ENCODE results near the gene CNNM2.
"Not testable (repeated sequence)": the region's sequence is repeated elsewhere in the genome, so short reads cannot be mapped to it uniquely, and the experiment has no call there.

Gene CNNM2

GRCh38 chr10:102970562-102971340 is 52.7 kb downstream of the CNNM2 start:
- no peak for DNase-seq

DNA sequence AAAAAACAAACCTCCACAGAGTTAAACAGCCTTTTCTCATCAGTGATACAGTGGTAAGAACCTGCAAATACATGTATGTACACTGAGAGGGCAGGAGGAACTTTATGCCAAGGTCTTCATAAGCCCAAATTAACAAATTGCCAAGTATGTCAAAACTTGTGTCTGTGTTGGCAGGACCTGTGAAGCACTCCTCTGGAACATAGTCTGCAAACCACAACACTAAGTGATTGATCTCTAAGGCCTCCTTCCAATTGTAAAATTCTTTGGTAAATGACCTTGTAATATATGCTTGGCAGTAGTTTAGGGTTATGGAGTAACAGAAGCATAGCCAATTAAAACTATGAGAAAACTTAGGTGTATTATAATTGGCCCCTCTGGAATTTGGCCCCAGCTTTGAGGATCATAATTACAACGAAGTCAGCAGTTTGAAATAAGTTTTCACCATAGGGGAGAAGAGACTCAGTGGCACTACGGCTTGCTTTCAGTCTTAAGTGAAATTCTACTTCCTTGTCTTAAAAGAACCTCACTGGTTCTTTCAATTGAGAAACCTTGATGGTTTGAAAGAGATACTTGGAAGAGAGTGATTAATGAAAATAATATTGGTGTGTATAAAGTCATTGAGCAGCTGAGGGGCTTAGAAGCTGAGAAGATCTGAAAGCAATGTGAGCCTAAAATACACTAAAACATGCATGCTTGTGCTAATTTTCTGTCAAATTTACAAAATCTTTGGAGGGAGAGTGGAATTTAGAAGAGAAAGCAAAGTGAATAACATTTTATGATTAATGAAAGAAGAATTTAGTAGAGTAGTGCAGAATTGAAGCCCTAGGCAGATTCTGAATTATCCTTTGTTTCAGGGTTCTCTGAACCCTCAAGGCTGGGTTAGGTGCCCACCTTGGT is 57.6 kb downstream of the CNNM2 start:
- no peak for DNase-seq

- not testable (repeated sequence) for DNase-seq
Measured at GRCh38 chr10:102976380-102976726, 58.3 kb downstream of the CNNM2 start.

- no peak for DNase-seq
Measured at GRCh38 chr10:102982296-102982695, 64.2 kb downstream of the CNNM2 start.

- DNase-seq: no peak
Measured at GRCh38 chr10:102984086-102984485, 66.0 kb downstream of the CNNM2 start.

DNA sequence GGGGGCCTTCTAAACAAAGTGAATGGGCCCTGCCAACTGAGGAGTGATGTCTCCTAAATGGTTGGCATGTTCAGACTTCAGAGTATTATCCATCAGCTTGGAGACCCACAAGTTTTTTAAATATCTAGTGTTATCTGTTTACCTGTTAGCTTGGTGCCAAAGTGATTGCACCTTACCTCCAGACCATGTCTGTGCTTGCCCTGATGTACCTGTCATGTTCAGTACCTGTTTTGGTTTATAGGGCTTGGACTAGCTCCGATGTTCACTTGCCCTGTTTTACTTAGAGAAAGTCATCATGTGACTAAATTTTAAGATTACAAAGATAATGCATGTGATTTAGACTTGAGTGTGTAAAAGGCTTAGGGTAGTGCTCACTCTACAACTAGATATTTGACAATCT is 67.7 kb downstream of the CNNM2 start:
- DNase-seq: no peak

GRCh38 chr10:102988404-102989314 is 70.6 kb downstream of the CNNM2 start:
- no peak for DNase-seq

DNA sequence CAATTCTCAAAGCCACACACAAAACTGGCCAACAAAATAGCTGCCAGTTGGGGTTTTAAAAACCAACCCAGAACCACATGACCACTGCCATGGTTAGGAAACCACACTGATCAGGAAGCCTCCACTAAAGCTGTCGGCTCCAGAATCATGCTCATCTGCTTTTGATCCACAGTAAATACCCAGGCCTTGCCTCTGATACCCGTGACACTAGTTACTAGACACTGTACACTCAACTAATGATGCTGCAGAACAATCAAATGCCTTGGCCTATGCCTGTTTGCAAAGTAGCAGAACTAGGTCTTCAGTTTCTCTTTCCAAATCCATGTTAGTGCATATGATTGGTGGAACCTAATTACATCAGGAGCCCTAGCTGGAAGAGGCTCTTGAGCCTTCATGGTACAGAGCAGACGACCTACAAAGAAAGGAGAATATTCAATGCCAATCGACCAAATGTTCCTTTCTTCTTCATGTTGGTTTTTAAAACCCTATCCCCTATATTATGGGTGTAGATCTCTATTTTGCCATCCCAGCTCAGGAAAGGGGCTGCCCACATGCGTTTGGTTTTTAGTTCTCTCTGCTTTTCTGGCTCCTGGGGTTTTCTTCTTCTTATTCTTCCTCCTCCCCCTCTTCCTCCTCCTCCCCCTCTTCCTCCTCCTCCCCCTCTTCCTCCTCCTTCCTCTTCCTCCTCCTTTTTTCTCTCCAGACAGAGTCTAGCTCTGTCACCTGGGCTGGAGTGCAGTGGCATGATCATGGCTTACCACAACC is 76.6 kb downstream of the CNNM2 start:
- no peak for DNase-seq

- DNase-seq: no peak
Measured at GRCh38 chr10:102996876-102997275, 78.8 kb downstream of the CNNM2 start.

GRCh38 chr10:102997998-102998397 is 79.9 kb downstream of the CNNM2 start:
- no peak for DNase-seq

- DNase-seq: no peak
Measured at GRCh38 chr10:102998399-102998907, 80.4 kb downstream of the CNNM2 start.

DNA sequence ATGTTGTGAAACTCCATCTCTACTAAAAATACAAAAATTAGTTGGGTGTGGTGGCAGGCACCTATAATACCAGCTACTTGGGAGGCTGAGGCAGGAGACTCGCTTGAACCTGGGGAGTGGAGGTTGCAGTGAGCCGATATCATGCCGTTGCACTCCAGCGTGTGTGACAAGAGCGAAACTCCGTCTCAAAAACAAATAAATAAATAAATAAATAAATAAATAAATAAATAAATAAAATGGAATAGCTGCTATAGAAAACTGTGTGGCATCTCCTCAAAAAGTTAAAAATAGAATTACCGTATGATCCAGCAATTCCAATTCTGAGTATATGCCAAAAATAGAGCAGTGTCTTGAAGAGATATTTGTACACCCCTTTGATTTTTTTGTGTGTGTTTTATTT is 82.0 kb downstream of the CNNM2 start:
- not testable (repeated sequence) for DNase-seq

DNA sequence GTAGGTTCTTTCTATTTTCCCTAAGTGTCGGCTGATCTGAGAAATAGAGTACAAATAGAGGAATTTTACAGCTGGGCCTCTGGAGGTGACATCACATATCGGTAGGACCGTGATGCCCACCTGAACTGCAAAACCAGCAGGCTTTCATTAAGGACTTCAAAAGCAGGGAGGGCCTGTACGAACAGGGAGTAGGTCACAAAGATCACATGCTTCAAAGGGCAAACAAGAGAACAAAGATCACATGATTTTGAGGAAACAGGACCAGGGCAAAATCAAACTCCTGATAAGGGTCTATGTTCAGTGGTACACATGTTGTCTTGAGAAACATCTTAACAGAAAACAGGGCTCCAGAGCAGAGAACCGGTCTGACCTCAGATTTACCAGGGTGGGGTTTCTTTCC is 88.9 kb downstream of the CNNM2 start:
- DNase-seq: no peak

- DNase-seq: no peak
Measured at GRCh38 chr10:103013416-103013815, 95.3 kb downstream of the CNNM2 start.

DNA sequence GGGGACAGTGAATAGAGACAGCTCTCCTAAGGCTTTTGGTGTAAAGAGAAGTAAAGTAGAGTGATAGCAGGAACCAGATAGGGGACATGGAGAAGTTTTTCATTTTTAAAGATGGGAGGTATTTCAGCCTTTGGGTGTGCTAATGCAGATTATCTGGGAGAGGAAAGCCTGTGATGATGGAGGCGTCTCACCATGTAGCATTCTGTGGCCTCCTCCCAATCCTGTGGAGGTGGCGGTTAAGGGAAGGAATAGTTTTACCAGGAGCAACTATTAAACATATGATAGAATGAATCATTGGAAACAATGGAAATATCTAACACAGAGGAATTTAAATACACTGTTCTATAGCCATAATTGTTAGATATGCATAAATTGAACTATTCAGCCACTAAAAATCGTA is 101.3 kb downstream of the CNNM2 start:
- no peak for DNase-seq

DNA sequence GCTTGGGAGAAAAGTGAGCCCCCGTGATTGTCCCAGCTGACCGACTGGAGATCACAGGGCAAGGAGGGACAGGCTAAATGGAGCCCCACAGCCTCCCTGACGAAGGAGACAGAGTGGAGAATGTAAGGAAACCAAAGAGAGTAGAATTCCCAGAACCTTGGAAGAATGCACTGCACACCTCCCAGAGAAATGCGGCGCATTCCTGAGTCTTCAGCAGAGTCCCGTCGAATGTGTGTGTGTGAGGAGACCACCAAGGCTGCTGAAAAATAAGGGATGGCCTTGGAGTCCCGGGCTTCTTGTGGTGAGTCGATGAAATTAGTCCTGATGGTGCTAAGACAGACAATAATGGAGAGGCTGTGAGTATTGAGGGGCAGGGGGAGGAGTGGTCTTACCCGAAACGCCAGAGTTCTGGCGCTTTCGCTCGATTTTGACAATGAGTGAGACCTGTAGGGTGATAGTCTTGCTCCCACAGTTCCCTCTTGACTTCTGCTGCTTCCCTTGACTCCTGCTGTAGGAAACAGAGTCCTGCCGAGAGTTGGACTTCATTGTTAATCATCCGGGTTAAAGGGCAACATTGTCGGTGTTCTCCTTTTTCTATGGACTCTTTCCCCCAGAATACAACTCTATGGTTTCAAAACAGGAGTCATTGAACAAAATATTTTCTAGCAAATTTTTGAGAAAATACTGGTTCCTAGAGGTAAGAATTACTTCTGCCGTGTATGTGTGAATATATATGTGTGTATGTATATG is 103.2 kb downstream of the CNNM2 start:
- no peak for DNase-seq

- DNase-seq: no peak
Measured at GRCh38 chr10:103021900-103022293, 103.8 kb downstream of the CNNM2 start.

- no peak for DNase-seq
Measured at GRCh38 chr10:103025696-103026095, 107.6 kb downstream of the CNNM2 start.

DNA sequence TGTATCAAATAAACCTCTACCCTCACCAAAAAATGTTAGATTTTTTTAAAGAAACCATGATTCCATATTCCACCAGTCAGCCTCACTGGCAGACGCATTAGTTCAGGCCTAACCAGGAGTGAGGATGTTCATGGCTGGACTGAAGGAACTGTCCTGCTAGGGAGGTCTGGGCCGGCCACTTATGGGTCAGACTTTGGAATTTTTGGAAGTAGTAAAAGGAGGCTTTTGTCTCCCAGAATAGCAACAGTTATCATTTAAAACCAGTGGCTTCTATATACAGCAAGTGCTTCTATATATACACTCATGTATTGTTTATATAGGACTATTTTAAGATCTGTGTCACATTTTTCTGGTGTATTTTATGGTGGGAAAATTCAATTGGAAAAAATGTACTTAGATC is 120.5 kb downstream of the CNNM2 start:
- DNase-seq: no peak

DNA sequence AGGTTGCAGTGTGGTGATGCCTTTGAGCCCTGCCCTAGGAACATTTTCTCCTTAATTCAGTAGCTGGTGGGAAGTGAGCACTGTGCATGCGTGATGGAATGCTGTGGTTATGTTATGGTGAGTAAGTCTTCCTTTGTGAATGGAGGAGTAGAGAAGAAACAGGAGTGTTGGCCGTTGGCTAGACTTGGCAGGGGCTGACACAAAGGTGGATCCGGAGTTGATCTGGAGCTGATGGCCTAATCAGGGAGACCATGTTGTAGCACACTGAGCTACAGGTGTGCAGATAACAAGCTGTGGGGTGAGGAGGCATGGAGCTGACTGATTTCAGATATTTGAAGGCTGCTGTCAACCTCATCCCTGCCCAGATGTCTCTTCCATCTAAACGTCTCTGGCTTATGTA is 122.3 kb downstream of the CNNM2 start:
- DNase-seq: no peak

GRCh38 chr10:103041391-103041790 is 123.3 kb downstream of the CNNM2 start:
- DNase-seq: no peak
